T follicular helper cell (primary cell): Measurements from ENCODE around the gene CRB2.

ENCODE experiments used
- DNase-seq: peaks from one replicate; pipeline ENCODE4 v3.0.0-alpha.2; 2020; ENCODE audit warnings: low read depth

The CRB2 gene

GRCh38 chr9:123406691-123407216, 50.8 kb downstream of the CRB2 start:
- DNase-seq = no peak

DNA sequence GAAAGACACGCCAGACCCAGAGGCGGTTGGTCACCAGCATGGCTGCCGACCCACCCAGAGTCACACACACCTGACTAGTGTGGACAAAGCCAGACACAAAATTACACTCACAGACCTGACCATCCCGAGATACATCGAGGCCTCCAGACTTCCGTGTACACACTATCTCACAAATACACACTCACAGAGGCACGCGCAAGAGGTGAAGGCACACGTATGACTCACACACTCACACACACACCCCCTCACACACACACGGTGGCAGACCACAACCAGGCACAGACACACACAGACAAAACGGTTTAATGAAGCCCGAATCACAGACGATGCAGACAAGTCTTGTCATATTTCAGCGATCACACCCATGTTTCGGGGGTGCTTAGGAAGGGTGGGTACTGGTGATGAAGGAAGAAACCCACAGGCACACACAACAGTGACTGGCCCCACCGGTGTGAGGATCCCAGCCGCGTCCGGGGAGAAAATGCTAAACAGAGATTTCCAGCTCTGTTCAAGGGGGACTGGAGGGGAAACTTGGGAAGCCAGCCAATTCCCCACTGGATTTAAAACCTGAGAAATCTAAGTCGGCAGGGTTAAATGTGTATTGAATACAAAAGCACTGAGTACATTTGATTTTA, 51.3 kb downstream of the CRB2 start:
- no peak for DNase-seq

- no peak for DNase-seq
Measured at GRCh38 chr9:123408313-123409262, 52.6 kb downstream of the CRB2 start.

DNA sequence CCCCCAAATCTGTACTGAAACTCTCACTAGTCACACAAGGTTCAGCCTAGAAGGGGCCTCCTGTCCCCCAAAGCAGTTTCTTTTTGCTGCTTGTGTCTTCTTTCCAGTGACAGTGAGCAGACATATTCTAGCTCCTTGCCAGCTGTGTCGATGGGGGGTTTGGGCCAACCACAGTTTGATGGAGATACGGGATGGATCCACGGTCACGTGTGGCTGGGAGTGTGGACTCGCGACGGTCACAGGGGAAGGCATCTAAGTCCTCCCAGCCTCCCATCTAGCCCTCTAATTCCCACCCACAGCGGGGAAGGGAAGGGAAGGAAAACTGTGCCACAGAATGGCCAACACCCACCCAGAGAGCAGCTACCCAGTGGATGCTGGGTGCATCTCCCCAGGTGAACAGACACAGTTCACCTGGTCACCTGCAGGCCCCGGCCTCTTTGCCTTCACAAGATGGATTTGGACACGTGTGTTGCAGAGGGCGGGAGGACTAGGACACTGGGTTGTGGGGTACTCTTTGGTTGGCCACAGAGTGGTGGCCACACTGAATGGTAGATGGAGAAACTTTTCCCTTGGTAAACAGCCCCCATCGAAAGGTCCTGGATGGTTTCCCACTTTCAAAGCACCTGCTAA, 54.4 kb downstream of the CRB2 start:
- no peak for DNase-seq

DNA sequence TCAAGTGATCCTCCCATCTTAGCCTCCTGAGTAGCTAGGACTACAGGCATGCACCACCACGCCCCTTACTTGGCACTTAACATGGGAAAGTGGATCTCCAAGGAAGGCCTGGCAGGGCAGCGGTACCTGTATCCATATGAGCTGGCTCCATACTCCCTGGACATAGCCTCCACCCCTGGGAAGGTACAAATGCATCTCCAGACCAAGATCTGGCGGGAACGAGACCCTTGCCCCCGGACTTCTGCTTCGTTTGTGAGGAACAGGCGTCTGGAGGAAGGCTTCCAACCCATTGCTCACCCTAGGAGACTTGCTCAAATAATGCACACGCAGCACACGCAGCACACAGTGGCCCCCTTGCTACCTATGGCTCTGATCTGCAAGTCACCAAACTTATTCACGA, 55.2 kb downstream of the CRB2 start:
- DNase-seq = no peak

DNA sequence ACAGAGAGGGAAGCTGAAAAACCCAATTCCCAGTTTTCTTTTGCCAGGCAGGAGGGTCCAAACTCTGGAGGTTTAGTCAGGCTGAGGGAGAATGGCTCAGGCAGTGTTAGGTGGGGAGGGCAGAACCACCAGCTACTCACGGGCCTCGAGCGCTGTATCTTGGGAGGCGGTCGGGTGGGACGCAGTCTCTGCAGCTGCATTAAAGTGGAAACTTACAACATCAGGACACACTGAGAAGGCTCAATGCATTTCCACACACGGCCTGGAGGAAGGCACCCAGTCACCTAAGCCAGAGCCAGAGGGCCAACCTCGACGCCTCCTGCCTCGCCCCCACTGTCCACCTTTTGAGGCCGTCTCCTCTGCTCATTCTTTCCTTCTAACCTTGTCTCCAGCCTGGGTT, 55.6 kb downstream of the CRB2 start:
- DNase-seq = no peak

DNA sequence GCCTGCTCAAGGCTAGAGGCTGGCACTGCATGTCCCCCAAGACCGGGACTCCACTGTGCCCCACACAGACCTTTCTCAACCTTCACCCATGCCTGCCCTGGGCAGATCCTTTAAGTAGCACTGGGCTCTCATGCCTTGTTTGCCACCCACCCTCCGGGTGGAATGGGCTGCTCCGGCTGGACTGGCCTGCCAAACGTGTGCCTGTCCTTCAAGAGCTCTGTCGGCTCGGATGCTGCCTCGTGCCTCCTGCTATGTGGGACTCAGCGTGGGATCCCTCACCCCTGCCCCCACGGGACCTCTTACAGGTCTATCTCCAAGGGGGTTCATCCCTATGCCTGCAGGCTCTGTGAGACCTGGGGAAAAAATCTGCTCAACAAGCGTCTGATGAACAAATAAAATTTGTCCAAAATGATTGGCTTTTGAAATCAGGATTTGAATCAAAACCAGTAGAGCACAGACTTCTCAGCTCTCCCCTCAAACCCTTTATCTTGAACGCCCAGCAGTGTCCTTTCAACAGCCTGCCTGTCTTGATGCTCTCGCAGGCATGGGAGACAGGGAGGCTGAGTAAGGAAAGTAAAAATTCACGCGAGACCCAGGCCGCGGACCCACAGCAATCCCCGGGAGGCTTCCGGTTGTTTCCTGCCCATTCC, 56.3 kb downstream of the CRB2 start:
- DNase-seq = no peak

DNA sequence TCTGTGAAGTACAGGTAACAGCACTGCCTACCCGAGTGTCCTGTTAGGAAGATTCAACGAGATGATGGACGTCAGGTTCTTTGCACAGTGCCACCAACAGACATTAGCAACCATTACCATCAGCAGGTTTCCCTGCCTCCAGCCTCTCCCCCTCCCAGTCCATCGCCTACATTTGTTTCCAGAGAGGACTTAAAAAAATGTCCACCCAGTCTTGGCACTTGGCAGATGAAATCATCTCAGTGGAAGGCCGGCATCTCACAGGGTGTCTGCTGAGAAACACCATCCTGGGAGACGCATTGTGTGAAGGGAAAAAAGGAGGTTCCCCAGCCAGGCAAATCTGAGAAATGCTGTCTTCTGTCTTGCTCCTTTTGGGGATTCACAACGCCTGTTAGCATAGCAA, 58.2 kb downstream of the CRB2 start:
- DNase-seq = no peak

GRCh38 chr9:123414936-123415930, 59.2 kb downstream of the CRB2 start:
- no peak for DNase-seq

DNA sequence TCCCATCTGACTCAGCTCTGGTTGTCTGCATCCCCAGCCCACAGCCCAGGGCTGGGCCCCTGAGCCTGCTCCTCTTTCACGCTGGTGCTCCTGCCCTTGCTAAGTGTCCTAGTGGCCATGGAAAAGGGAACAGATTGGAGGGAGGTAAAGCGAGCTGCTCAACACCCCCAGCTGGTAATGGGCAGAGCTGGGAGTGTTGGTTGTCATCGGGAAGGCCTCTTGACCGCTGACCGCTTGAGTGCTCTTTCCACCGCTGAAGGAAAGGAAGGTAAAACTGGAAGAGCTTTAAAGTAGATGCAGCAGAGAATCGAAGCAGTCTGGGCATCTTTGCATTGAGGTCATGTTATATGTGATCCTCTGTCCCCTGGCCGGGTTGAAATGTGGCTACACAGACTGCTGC, 60.2 kb downstream of the CRB2 start:
- DNase-seq = no peak

GRCh38 chr9:123417289-123418051, 61.5 kb downstream of the CRB2 start:
- DNase-seq = no peak

DNA sequence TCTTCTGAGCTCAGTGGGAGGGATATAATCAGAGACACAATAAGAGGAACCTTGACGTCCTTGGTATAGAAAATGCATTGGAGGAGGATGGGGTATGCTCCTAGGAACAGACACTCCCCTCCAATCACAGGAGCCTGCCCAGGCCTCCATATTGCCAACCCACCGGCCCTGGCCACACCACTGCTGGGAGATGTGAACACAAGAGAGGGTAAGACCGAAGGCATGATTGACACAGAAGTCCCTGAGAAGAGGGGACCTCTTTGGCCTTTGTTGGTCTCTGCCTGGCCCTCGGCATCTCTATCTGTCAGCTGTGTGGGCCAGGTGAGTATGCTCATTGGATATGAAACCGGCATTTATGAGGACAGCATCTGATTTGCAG, 62.0 kb downstream of the CRB2 start:
- DNase-seq = no peak

GRCh38 chr9:123418506-123418905, 62.5 kb downstream of the CRB2 start:
- no peak for DNase-seq

- no peak for DNase-seq
Measured at GRCh38 chr9:123419091-123419490, 63.1 kb downstream of the CRB2 start.

GRCh38 chr9:123419721-123420591, 64.0 kb downstream of the CRB2 start:
- no peak for DNase-seq

GRCh38 chr9:123420592-123421111, 64.7 kb downstream of the CRB2 start:
- no peak for DNase-seq

GRCh38 chr9:123421186-123421585, 65.2 kb downstream of the CRB2 start:
- DNase-seq = no peak

DNA sequence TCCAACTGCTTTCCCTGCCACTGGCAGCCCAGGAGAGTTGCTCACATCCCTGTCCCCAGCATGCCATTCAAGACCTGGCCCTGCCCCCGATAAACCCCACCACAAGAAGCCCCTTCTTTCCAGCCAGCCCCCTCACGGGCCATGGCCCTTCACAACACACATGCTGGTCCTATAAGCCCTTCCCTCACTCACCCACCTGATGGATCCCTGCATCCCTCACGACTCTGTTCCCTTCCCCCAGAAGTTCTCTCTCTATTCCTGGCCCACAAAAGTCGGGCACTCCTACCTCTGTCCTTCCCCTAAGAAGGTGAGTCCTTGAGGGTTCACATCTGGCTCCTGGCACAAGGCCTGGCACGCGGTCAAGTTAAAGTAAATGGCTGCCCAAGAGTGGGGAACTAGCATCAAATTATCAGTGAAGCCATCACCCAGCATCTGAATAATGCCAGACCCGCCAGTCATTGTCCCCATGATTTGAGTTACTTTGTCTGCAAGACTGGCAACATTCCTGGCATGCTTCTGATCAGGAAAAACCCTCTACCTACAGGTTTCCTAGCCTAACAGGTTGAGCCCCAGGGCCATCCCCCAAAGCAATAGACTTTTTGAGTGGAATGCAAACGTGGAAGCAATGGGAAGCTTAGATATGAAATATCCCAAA, 65.9 kb downstream of the CRB2 start:
- DNase-seq = no peak
